Measurements from ENCODE around the gene TUBB8.
"Not testable (repeated sequence)": the region's sequence is repeated elsewhere in the genome, so short reads cannot be mapped to it uniquely, and the experiment has no call there.

The TUBB8 gene

DNA sequence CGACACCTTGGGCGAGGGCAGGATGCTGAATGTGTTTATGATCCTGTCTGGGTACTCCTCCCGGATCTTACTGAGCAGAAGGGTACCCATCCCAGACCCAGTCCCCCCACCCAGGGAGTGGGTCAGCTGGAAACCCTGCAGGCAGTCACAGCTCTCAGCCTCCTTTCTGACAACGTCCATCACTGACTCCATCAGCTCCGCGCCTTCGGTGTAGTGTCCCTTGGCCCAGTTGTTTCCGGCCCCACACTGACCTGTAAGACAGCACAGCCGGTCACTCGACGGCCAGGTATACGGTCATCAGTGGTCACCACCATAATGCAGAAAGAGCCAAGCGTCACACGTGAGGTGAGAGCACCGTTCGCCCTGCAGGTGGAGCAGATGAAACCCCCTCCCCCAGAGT, 1.2 kb downstream of the TUBB8 start:
- not testable (repeated sequence) for DNase-seq (ENCODE audit: low read depth, low spot score)

DNA sequence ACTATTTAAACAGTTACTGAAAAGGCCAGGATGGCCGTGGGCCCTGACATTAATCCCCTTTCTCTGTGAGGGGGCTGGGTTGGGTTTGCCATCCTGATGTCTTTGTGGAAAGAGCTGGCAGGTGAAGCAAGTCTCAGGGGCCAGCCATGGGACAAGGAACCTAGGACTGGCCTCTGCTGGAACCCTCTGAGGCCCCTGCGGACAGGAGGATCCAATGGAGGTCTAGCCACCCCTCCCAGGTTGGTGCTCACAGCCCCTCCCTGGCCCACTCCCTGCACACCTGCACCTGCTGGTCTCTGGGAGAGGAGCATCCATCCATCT, 35.8 kb downstream of the TUBB8 start:
- not testable (repeated sequence) for DNase-seq (ENCODE audit: low read depth, low spot score)

DNA sequence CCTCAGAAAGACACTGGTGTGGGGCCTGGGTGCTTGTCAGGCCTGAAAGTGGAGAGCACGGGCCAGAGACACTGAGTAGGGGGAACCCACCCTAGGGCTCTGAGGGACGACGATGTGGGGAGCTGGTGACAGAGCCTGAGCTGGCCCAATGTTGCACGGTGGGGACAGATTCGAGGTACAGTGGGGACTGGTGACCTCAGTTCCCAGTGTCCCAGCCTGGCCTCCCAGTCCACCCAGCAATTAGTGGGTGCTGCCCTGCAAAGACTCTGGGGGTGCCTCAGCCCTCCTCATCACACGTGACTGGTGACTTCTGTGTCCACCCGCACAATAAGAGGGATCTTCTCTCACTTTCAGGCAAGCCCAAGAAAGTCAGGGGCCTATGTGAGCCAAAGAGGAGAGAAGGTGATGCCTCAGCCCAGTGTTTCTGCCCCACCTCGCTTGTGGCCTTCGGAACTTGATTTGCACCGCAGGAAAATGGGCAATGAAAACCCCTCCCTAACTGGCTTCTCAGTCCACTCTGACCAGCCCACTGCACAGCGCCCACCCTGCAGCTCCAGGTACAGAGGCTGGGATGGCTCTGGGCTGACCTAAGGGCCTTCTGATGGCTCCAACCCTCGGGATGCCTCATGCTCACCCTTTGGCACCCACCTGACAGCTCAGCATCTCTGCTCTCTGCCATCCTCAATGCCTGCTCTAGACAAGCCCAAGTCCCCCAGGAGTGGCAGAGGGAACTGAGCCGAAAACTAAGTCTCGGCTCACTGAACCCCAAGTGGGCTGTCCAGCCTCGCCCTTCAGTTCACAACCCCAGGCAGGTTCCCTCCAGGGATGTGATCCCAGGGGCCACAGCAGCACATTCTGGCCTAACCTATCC, 36.4 kb downstream of the TUBB8 start:
- DNase-seq (ENCODE audit: low read depth, low spot score): not testable (repeated sequence)

DNA sequence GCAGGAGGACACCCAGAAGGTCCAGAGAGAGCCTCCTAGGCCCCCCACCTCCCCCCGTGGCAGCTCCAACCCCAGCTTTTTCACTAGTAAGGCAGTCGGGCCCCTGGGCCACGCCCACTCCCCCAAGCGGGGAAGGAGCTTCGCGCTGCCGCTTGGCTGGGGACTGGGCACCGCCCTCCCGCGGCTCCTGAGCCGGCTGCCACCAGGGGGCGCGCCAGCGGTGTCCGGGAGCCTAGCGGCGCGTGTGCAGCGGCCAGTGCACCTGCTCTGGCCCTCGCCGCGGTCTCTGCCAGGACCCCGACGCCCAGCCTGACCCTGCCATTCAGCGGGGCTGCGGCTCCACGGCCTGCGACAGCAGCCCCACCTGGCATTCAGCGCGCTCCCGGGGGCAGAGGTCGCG, 37.8 kb downstream of the TUBB8 start:
- DNase-seq (ENCODE audit: low read depth, low spot score): not testable (repeated sequence)

DNA sequence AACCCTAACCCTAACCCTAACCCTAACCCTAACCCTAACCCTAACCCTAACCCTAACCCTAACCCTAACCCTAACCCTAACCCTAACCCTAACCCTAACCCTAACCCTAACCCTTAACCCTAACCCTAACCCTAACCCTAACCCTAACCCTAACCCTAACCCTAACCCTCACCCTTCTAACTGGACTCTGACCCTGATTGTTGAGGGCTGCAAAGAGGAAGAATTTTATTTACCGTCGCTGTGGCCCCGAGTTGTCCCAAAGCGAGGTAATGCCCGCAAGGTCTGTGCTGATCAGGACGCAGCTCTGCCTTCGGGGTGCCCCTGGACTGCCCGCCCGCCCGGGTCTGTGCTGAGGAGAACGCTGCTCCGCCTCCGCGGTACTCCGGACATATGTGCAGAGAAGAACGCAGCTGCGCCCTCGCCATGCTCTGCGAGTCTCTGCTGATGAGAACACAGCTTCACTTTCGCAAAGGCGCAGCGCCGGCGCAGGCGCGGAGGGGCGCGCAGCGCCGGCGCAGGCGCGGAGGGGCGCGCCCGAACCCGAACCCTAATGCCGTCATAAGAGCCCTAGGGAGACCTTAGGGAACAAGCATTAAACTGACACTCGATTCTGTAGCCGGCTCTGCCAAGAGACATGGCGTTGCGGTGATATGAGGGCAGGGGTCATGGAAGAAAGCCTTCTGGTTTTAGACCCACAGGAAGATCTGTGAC, 38.7 kb downstream of the TUBB8 start:
- DNase-seq (ENCODE audit: low read depth, low spot score): not testable (repeated sequence)
